ENCODE data around the gene LYAR. TPM values are rescaled to one million over a fixed set of nuclear protein-coding genes. Genes with fewer than 3 reads are reported as not detected.

Gene LYAR
- total and polyA plus RNA-seq, 2 donors (not counting 3 experiments of a cell fraction or from before 2014, with no cell fraction given) = 4.2 to 24.6 TPM

GRCh38 chr4:4288098-4288497, 1.9 kb downstream of the LYAR start:
- intact Hi-C loops (cut with micrococcal nuclease) (no loop called here), dilution Hi-C loops (cut with MboI; ENCODE audit: extremely low pct_ligation_motif_present, low sequenced_read_pairs) (no loop called here)
- peaks cover 0 to 2% of the 10 kb centered on the region in 2 experiments for H3K36me3 ChIP-seq (ENCODE audit: control insufficient read depth in 2 of 2, extremely low read depth in 1 of 2, insufficient read depth in 2 of 2, low read length in 2 of 2)
- no peaks in the 10 kb centered on the region for H4K20me1 ChIP-seq (replicated peaks; ENCODE audit: control insufficient read depth, extremely low read depth, insufficient read depth, low read length)
- BruUV-seq (replicated peaks) = no TSS peak
- peaks cover 17% of the 10 kb centered on the region for H3K4me1 ChIP-seq (ENCODE audit: control insufficient read depth, extremely low read depth, insufficient read depth, low read length)
- H3K9me1 ChIP-seq (replicated peaks; ENCODE audit: control insufficient read depth, extremely low read depth, insufficient read depth, low read length) = no peaks in the 10 kb centered on the region
- no peaks in the 10 kb centered on the region for H3K9me3 ChIP-seq (replicated peaks; ENCODE audit: control insufficient read depth, insufficient read depth, low read length)
- no peaks in the 10 kb centered on the region for H3K27me3 ChIP-seq (ENCODE audit: control insufficient read depth in 2 of 2, insufficient read depth in 2 of 2, low read length in 2 of 2)
- H3K9ac ChIP-seq (replicated peaks; ENCODE audit: extremely low read depth, insufficient read depth, low read length) = no peak overlapping the region
- no peak overlapping the region for H3K4me2 ChIP-seq (ENCODE audit: insufficient read depth, low read length)
- ChIA-PET POLR2A (no interaction called here), CTCF (no interaction called here)
- peaks cover 54% of the 10 kb centered on the region for H3K79me2 ChIP-seq (ENCODE audit: control insufficient read depth, insufficient read depth, low read length)
- no peak for FAIRE-seq
- H2AFZ ChIP-seq (ENCODE audit: low read depth, low read length) = no peak overlapping the region
- no peak for DNase-seq (ENCODE audit: low read depth, low spot score)
- TF ChIP-seq MAX (IDR thresholded peaks at IDR 0.05; ENCODE audit: insufficient read depth, insufficient read length) (no peak), FOS (IDR thresholded peaks at IDR 0.05; ENCODE audit: borderline replicate concordance, insufficient read depth, low read length) (no peak), MYC (IDR thresholded peaks at IDR 0.05; ENCODE audit: low read depth, low read length) (no peak), GATA2 (IDR thresholded peaks at IDR 0.05; ENCODE audit: insufficient read depth, insufficient read length, low read depth, low read length) (no peak), POLR2A (IDR thresholded peaks at IDR 0.05; ENCODE audit: low read depth, low read length) (no peak), CTCF (IDR thresholded peaks at IDR 0.05; ENCODE audit: extremely low read depth in 1 of 2, insufficient read depth in 1 of 2, low read depth in 1 of 2, low read length in 2 of 2) (no peak), JUN (IDR thresholded peaks at IDR 0.05; ENCODE audit: borderline replicate concordance, insufficient read depth, insufficient read length, low read depth) (no peak), EZH2 (IDR thresholded peaks at IDR 0.05; ENCODE audit: borderline replicate concordance, low read depth, low read length, severe bottlenecking) (no peak), POLR2AphosphoS5 (IDR thresholded peaks at IDR 0.05; ENCODE audit: insufficient read depth, low read depth, low read length) (no peak)
- H3K4me3 ChIP-seq (replicated peaks in 1 of 3; ENCODE audit: insufficient read depth in 1 of 3, low read depth in 1 of 3, low read length in 3 of 3) = no peak overlapping the region
- no peak overlapping the region for H3K27ac ChIP-seq (ENCODE audit: insufficient read depth, low read depth, low read length)
